GM19463 (cell line): ENCODE data around the gene DSN1.
"Not testable (repeated sequence)": the region's sequence is repeated elsewhere in the genome, so short reads cannot be mapped to it uniquely, and the experiment has no call there.

Experiments
- ATAC-seq: cut with Tn5 transposase; IDR thresholded peaks from one replicate; pipeline ENCODE4 v1.9.1; 2021; ENCODE audit warnings: mild to moderate bottlenecking, moderate library complexity; ENCODE audit not compliant: unreplicated experiment

DSN1 gene, protein sequence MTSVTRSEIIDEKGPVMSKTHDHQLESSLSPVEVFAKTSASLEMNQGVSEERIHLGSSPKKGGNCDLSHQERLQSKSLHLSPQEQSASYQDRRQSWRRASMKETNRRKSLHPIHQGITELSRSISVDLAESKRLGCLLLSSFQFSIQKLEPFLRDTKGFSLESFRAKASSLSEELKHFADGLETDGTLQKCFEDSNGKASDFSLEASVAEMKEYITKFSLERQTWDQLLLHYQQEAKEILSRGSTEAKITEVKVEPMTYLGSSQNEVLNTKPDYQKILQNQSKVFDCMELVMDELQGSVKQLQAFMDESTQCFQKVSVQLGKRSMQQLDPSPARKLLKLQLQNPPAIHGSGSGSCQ

DNA sequence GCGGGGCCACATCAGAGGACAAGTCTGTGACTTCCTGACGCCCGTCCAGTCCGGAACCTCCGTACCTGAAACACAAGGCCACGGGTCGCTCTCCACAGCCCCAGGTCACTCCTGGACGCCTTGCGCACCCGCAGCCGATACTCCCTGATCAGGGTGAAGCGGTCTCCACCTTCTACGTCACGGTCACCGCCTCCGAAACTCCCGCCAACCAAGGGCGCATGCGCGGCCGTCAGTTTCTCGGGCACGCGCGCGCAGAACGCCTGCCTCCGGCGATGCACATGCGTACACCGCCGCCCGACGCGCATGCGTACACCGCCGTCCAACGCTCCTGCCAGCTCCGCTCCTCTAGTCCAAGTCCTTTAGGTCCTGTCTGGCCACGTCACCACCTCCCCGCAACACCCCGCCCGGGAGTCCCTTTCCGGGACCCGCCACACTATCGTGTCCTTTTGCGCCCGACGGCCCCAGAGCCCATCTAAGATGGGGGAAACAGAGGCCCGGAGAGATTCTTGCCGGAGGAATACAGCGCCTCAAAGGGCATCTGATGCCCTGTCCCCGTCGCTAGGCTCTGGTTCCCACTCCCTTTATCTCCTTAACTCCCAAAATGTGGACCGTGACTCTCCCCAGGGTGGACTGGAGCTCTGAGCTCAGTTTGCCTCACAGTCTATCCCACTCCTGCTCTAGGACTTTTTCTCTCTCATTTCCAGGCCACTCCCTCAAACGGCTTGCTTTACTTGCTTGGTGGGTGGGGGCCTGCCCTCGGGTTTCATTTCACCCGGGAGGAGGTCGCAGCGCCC lies at the start of gene DSN1:
DSN1 (minus strand) TSS at position 167 of the 794 bp plus-strand sequence. CDS start 2,305 bp downstream, outside the sequence.
- ATAC-seq: peak; percentile 82

DNA sequence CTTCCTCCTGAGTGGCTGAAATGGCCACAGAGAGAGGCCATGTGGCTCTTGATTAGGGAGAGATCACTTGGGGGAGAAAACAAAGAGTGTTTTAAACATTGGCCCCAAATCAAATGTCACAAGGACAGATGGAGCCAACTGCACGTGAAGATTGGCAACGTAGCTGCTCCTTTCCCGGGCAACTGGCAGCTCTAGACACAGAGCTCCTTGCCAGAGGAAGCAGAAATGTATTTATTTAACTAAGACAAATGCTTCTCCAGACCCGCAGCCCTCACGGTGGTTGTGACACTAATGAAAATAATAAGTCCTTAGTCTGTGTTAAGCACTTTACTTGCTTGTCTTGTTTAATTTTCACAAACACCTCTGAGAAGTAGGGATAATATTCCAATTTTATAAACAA lies 49.6 kb upstream of the DSN1 start:
- no peak for ATAC-seq

DNA sequence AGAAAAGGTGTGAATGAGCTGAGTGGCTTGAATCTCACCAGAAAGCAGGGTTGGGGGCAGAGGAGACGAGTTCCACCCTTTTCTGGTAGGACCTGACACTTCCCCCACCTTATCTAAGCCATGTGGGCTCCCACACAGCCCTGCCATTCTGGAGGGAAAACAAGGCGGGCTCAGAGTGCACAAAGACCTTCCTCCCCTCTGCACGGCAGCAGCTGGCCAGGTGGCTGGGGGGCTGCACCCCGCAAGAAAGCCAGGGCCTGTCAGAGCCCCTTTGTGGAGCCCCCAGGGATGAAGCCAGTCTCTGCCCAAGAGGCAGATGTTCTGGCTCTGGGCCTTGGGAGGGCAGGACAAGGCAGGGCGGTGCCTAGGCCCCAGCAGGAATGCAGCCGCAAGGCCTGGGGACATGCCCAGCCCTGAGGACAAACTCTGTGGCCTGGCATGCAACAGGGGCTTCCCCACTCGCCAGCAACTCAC lies 48.4 kb upstream of the DSN1 start:
- ATAC-seq: no peak

DNA sequence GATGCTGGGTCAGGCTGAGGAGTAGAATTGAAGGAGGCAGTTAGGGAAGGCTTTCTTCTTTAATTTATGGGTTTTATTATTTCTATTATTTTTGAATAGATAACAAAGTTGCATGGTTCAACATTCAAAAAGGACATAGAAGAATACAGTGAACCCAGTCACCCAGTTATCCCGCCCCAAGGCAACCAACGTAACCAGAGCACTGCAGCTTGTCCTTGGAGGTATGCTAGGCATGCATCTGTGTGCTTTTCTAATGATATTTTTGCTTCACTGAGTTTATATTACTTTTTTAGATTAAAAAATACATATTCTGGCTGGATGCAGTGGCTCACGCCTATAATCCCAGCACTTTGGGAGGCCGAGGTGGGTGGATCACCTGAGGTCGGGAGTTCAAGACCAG lies 47.4 kb upstream of the DSN1 start:
- ATAC-seq: no peak

DNA sequence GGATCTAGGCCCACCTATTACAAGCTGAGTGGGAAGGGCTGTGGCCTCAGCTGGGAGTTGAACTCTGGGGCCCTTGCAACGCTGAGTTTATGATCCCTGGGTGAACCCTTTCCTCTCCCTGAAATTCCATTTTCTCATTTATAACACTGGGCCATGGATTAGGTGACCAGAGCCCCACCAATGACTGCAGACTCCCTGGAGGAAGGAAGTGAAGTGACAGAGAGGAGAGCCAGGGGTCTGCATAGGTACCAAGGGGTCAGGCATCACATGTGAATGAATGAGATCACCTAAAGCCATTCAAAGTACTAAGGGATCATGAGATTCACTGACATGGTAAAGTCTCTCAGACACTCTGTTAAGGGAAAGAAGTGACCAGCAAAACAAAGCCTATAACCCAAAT lies 46.5 kb upstream of the DSN1 start:
- ATAC-seq: no peak

DNA sequence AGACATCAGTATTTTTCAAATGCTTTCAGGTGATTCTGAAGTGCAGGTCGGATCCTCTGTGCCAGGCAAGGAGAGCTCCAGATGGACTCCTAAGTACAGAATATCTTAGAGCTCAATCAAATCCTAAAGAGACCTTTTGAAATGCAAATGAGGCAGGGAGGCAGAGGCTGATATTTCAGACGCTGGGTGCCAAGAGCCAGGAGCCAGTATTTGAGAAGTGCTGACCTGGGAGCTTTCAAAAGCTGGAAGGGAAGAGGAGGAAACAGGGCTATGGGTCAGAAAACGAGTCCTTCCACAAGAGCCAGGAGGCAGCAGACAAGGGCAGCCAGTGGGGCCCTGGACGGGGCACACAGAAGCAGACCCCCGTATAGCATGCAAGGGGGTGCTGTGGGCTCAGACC lies 46.1 kb upstream of the DSN1 start:
- ATAC-seq: no peak

DNA sequence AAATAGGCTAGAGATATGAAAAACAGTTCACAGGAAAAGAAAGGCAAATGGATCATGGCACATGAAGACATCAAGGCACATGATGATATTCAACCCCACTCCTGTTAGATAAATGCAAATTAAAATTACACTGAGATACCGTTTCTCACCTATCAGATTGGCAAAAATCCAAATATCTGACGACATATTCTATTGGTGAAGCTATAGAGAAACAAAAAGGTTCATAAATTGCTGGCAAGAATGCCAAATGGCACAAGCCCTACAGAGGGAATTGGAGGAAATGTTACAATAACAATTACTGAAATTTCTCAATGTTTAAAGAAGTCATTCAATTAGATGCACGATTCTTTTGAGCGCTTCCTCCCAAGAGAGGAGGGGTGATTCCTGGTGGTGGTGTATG lies 45.3 kb upstream of the DSN1 start:
- no peak for ATAC-seq

DNA sequence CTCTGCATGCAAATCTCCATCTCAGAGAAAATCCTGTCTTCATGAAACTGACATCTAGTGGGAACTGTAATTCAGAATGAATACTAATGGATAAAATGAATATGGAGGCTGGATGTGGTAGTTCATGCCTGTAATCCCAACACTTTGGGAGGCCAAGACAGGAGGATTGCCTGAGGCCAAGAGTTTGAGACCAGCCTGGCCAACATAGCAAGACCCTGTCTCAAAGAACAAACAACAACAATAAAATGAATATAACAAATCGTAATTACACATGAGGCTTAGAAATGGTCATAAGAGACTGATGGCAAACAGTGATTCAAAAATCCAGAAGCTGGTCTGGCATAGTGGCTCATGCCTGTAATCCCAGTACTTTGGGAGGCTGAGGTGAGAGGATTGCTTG lies 44.6 kb upstream of the DSN1 start:
- no peak for ATAC-seq

DNA sequence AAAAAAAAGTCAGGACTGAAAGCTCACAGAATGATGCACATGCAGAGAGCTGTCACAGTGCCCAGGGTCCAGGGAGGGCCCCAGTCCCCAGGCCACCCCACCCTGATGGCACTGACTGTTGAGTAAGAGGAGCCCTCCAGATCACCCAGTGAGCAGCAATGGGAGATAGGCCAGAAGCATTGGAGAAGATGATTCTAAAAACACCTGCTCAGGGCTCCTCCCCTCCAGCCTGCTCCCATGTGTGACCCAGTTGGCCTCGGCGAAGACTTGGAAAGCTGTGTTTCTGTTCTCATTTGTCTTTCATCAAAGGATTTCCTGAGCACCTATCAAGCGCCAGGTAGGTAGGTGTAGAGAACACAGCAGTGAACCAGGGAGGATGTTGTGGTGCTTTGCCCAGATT lies 43.9 kb upstream of the DSN1 start:
- ATAC-seq: no peak

DNA sequence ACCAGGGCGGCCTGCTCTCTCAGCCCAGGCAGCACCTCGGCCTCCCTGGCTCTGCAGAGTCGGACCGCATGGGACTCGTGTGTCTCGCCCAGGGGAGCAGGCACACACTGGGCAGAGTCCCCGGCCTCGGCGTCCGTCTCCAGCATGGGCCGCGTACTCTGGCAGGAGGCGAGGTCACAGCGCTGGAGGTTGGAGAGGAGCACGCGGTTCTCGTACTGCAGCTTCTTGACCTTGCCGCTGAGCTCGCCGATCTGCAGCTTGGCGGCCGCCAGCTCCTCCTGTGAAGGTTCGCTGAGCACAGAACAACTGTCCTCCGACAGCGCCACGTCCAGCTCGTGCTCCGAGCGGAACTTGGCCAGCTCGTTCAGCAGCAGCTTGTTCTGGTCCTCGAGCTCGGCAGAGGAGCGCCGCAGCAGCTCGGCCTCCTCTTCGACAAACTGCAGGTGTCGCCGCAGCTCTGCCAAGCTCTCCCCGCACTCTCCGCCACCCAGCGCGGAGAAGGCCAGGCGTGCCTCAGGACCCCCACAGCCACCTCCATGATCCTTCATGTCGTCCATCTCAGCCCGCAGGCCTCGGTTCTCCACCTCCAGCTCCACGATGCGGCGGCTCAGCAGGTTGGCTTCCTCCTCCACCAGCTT lies 42.0 kb upstream of the DSN1 start:
- no peak for ATAC-seq

DNA sequence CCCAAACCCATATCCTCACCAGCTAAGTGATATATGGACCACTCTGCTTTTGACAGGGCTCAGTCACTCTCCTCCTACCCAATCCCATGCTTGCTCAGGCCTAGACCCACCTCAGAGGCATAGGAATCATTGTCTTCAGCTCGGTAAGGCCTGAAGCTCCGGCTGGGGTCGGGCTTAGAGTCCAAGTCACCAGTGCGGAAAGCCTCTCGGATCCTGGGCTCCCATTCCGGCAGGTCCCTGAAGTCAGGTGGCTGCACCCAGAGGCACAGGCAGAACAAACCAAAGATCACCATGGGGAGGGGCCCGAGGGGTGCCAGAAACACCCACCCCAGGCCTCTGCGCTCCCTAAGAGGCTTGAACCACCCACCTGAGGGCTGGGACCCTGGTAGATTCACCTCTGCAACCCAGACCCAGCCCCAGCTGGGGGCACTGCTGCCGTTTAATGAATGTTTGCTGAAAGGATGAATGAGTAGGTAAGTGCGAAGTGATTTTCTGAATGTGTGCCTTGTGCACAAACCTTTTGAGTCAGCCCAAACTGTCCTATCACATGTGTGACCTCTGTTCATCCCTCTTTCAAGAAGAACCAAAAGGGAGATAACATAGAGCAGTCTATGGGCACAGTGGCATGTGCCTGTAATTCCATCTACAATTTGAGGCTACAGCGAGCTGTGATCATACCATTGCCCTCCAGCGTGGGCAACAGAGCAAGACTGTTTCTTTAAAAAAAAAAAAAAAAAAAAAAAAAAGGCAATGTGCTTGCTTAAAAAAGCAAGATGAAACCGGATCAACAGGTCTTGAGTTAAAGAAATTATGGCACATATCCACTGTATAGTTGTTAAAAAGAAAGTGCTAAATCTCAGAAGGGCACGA lies 39.3 kb upstream of the DSN1 start:
- ATAC-seq: no peak

DNA sequence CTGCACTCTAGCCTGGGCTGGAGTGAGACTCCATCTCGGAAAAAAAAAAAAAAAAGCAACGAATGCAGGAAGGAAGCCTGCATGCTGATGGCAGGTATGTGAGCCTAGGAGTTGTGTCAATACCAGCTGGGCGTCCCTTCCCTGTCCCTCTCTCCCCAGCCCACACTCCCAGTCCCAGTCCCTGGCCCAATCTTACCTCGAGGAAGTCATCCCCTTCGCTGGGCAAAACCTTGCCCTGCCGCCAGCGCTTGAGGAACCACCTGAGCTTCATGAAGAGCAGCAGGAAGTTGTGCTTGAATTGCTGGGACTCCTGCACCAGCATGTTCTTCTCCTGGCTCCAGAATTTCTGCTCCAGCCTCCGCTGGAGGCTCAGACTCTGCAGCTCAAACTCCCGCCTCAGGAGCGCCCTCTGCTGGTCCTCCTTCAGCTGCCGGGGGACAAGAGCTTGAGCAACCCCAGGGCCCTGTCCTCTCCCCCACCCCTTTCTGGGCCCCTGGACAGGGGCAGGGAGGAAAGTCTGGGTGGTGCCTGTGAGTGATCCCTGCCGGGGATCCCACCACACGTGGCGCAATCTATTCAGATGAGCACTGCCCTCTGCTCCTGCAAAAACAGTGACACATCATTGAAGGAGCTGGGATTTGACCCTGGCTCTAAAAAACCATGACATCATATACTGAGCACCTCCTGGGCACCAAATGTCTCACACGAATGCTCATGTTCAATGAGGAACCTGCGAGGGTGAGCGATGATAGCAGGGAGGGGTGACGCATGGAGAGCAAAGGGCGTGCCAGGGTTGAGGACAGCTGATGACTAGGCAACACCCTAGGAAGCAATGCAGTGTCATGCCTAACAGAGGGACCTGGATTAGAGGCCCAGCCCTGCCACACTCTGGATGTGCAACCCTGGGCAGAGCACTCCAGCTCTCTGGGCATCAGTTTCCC lies 35.0 kb upstream of the DSN1 start:
- no peak for ATAC-seq

DNA sequence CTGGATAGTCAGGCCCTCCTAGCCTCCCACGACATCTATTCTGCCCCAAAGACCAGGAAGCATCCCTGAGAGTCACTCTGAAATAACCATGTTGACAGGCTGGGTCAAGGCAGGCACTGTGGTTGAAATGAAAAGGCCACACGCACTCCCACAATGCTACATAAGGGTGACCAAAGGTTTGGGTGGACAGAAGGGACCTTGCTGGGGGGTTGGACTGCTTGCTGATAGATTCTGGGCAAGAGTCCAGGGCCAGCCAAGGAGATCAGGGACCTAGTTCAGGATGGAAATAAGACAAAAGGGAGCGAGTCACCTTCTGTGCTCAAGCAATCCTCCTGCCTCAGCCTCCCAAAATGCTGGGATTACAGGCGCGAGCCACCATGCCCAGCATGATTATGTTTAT lies 32.5 kb upstream of the DSN1 start:
- ATAC-seq: no peak

DNA sequence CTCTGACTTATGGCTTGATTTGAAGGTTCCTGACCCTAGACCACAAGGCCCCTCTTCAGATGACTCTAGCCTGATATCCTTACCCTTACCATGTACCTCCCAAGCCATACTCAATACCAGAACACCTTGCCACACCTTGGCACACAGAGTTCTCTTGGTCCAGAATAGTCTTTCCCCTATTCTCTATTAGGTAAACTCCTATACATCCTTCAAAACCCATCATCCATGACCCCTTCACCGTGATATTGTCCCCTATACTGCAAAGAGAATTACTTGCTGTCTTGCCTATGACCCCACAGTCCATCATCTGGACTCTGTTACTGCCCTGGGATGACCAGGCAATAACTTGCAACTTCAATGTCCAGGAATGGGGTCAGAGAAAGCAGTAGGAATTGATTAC lies 31.8 kb upstream of the DSN1 start:
- ATAC-seq: no peak

DNA sequence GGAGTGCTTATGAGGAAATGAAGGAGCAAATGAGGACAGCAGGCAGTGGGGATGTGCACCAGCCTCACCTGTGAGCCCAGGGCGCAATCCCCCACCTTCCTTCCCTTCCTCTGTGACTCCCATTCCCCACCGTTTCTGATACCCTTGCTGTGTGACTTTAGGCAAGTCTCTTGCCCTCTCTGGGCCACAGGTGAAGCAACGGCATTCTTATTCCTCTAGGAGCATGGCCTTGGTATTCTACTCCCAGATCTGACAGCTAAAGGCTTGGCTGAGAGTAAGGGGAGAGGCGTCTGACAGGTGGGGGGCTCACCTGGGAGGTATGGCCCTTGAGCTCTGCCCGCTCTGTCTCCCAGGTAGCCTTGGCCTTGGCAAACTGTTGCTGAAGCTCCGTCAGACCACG lies 30.9 kb upstream of the DSN1 start:
- ATAC-seq: no peak

DNA sequence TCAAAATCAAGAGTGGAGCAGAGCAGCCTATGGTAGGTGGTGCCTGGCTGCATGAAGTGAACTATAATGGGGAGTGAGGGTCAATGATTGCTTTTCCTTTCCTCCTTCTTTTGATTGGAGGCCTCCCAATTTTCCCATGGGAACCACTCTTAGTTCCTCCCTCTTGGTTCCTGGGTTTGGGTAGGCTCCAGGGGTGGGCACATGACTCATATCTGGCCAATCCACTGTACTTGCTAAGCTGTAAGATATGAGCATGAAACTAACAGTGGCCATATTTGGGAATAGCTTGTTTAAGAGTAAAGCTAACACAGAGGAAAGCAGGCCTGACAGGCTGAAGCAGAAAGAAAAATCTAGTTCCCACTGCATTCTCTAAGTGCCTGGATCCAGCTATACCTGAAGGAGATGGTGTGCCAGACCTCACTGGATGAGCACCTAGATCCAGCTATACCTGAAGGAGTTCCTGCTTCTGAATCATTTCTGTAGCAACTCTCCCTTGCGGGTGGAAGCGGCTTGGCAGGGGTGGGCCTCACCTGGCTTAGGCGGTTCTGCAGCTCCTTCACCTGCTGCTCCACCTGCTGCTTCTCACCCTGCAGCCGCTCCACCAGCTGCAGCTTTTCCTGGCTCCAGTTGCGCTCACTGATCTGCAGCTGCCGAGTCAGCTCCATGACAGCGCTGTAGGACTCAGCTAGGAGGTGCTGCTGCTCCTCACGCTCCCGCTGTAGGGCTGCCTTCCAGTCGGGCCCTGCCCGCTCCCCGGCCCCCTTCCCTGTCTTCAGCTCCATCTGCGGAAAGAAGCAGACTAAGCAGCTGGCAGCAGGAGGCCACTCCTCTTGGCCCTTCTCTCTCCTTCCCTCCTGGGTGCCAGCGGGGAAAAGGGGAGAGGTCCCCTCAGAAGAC lies 29.0 kb upstream of the DSN1 start:
- ATAC-seq: no peak

DNA sequence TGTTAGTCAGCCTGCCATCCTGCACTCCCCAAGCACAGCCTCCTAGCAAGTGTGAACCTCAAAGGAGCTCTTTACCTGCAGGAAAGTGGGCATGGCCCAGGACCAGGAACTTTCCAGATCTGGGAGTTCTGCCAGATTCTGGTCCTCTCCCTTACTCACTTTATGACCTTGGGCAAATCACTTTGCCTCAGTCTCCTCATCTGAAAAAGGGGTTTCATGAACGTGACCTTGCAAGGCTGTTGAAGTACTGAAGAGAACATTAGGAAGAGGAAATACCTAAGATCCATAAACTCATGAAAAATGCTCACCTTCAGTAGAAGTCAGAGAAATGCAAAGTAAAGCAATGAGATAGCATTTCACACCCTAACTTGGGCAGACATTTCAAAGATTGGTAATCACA lies 26.8 kb upstream of the DSN1 start:
- no peak for ATAC-seq

DNA sequence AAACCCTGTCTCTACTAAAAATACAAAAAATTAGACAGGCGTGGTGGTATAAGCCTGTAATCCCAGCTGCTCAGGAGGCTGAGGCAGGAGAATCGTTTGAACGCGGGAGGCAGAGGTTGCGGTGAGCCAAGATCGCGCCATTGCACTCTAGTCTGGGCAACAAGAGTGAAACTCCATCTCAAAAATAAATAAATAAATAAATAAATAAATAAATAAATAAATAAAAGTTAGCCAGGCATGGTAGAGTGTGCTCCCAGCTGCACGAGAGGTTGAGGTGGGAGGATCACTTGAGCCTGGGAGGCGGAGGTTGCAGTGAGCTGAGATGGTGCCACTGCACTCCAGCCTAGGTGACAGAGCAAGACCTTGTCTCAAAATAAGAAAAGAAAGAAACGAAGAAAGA lies 25.8 kb upstream of the DSN1 start:
- ATAC-seq: not testable (repeated sequence)

DNA sequence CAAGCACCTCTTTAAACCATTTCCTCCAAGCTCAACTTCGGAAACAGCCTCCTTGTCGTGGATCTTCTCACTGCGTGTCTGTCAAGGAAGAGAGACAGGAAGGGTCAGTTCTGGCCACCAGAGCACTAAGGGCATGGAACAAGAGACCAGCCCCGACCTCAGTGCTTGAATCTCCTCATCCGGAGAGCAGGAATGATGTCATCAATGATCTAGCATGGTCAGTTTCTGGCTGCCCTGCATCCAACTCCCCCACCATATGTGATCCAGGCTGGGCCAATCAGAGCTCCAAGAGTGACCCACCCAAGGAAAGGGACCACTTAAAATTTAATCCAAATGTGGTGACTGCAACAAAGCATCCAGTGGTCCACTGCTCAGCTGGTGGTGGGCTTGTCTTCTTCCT lies 23.3 kb upstream of the DSN1 start:
- no peak for ATAC-seq
